Peyer's patch (tissue), 4 donors: ENCODE results near the gene PIK3C2G. TPM values are rescaled to one million over a fixed set of nuclear protein-coding genes. Genes with fewer than 3 reads are reported as not detected.

ENCODE experiments used
- DNase-seq, 3 donors: peaks; one replicate each; pipeline ENCODE4 v3.0.0-alpha.2; 2017 to 2019
- H3K27ac ChIP-seq, 4 donors: fragments of 200-600 bp; sonication (generic); one replicate each; pipeline ENCODE4 v1.5.1; 2016 to 2019
- H3K27me3 ChIP-seq, 2 donors: fragments of 200-600 bp; sonication (generic); one replicate each; pipeline ENCODE4 v1.5.1; 2019
- H3K36me3 ChIP-seq, 3 donors: fragments of 200-600 bp; sonication (generic); one replicate each; pipeline ENCODE4 v1.5.1; 2016 to 2019
- H3K4me1 ChIP-seq, 4 donors: fragments of 200-600 bp; sonication (generic); one replicate each; pipeline ENCODE4 v1.5.1; 2016 to 2019
- H3K4me3 ChIP-seq, 4 donors: fragments of 200-600 bp; sonication (generic); 1 replicate in 3 of 4; 2 replicates in 1 of 4; pipeline ENCODE4 v1.5.1; 2016 to 2019; ENCODE audit warnings: mild to moderate bottlenecking in 1 of 4
- H3K9me3 ChIP-seq, 4 donors: fragments of 200-600 bp; sonication (generic); one replicate each; pipeline ENCODE4 v1.5.1; 2016 to 2019; ENCODE audit warnings: mild to moderate bottlenecking in 1 of 4
- CTCF ChIP-seq, 6 experiments: fragments of 450-650 bp in 4 of 6; fragments of 200-600 bp in 2 of 6; sonication (generic) in 1 of 6; IDR thresholded peaks; one replicate each; pipeline ENCODE4 v1.5.1; 2017 to 2019; ENCODE audit warnings: antibody characterized with exemption in 6 of 6, mild to moderate bottlenecking in 3 of 6, moderate library complexity in 1 of 6
- POLR2A ChIP-seq, 2 donors: fragments of 450-650 bp; IDR thresholded peaks; one replicate each; pipeline ENCODE4 v1.5.1; 2017; ENCODE audit warnings: antibody characterized with exemption in 2 of 2, mild to moderate bottlenecking in 2 of 2, moderate library complexity in 2 of 2
- total RNA-seq, 4 donors: library from RNA; depleted of rRNA; stranded (reverse); fragments of >200 nt; gene quantifications; one replicate each; pipeline ENCODE4 v1.1.0, GENCODE V29; 2016

PIK3C2G gene
- total RNA-seq, 4 donors from 2014 or later = 4.1 to 32.1 (median 24.6) TPM

DNA sequence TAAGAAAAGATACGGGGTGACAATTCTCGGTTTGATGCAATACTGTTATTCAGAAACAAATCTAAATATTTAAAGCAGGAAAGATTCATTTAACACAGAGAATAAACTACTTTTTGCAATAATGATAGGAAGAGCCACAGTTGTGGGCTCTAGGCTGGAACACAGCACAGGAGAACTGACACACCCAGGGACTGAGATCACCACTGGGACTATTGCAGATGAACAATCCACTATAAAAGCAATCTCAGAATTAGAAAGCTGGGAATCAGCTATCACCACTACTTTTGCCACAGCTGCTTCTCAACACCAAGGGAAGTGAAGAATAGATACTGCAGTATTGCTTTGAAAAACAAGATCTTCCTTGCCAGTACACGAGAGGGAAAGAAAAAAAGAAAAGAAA lies 4.1 kb upstream of the PIK3C2G start:
- Histone ChIP-seq H3K27ac (no peak overlapping the region), H3K36me3 (no peaks in the 10 kb centered on the region), H3K27me3 (no peaks in the 10 kb centered on the region), H3K4me1 (no peaks in the 10 kb centered on the region), H3K4me3 (no peak overlapping the region), H3K9me3 (no peaks in the 10 kb centered on the region)
- no peak for DNase-seq
- TF ChIP-seq CTCF (IDR thresholded peaks at IDR 0.05) (no peak), POLR2A (IDR thresholded peaks at IDR 0.05) (no peak)

DNA sequence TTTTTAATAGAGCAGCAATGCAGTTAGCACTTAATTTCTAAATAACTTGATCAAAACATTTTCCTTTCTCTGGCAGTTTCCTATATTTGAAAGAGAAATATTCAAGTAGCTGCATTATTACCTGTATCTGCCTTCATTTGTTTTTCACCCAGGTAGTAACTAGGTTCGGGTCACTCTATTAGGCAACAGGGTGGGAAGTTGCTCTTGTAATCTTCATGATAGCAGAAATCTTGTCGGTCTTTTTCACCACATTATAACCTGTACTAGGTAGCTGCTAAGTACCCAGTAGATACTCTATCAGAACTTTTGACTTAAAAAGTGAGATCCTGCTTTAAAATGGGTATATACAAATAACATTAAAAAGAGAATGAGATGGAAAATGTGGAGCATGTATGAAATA lies 2.4 kb upstream of the PIK3C2G start:
- H3K4me3 ChIP-seq = no peak overlapping the region
- no peaks in the 10 kb centered on the region for H3K36me3 ChIP-seq
- DNase-seq = no peak
- no peak overlapping the region for H3K27ac ChIP-seq
- H3K27me3 ChIP-seq = no peaks in the 10 kb centered on the region
- no peaks in the 10 kb centered on the region for H3K4me1 ChIP-seq
- TF ChIP-seq CTCF (IDR thresholded peaks at IDR 0.05) = no peak
- no peaks in the 10 kb centered on the region for H3K9me3 ChIP-seq

- Histone ChIP-seq H3K4me1 (no peaks in the 10 kb centered on the region), H3K27ac (no peak overlapping the region), H3K4me3 (no peak overlapping the region), H3K9me3 (no peaks in the 10 kb centered on the region), H3K27me3 (no peaks in the 10 kb centered on the region), H3K36me3 (no peaks in the 10 kb centered on the region)
- DNase-seq = no peak
- TF ChIP-seq CTCF (IDR thresholded peaks at IDR 0.05) (no peak), POLR2A (IDR thresholded peaks at IDR 0.05) (no peak)
Measured at GRCh38 chr12:18259906-18260682, 1.2 kb upstream of the PIK3C2G start.

DNA sequence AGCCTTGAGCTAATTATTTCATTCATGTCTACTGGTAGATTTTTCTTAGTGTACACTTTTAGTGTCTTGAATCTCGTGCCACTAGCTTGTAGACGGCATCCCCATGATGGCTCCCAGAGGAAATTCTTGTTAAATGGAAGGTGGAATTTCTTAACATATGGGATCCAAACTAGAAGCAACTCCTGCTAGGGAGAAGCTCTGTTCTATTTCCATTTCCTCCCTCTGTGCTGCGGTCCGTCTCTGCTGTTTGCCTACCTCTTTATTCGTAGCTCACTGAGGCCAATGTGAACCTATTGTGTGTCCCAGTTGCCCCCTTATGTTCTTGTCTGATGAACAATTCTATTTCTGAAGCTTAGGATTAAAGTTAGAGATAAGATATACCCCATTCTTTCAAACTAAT lies 588 bp downstream of the PIK3C2G start:
- Histone ChIP-seq H3K4me3 (no peak overlapping the region), H3K4me1 (no peaks in the 10 kb centered on the region), H3K27ac (no peak overlapping the region), H3K36me3 (no peaks in the 10 kb centered on the region), H3K9me3 (no peaks in the 10 kb centered on the region), H3K27me3 (no peaks in the 10 kb centered on the region)
- DNase-seq = no peak
- TF ChIP-seq POLR2A (IDR thresholded peaks at IDR 0.05) = no peak
- no peak for TF ChIP-seq CTCF (IDR thresholded peaks at IDR 0.05)

GRCh38 chr12:18262514-18262913 lies 1.2 kb downstream of the PIK3C2G start:
- H3K4me1 ChIP-seq = no peaks in the 10 kb centered on the region
- H3K9me3 ChIP-seq = no peaks in the 10 kb centered on the region
- no peak overlapping the region for H3K4me3 ChIP-seq
- no peak overlapping the region for H3K27ac ChIP-seq
- DNase-seq = no peak
- TF ChIP-seq CTCF (IDR thresholded peaks at IDR 0.05) = no peak
- no peak for TF ChIP-seq POLR2A (IDR thresholded peaks at IDR 0.05)
- no peaks in the 10 kb centered on the region for H3K27me3 ChIP-seq
- H3K36me3 ChIP-seq = no peaks in the 10 kb centered on the region
